Measurements from ENCODE around the gene PPARGC1A. TPM values are rescaled to one million over a fixed set of nuclear protein-coding genes. Genes with fewer than 3 reads are reported as not detected.

PPARGC1A gene
- polyA plus RNA-seq, 2 of the 4 experiments (the other 2 are of a cell fraction), result 0.04 TPM

DNA sequence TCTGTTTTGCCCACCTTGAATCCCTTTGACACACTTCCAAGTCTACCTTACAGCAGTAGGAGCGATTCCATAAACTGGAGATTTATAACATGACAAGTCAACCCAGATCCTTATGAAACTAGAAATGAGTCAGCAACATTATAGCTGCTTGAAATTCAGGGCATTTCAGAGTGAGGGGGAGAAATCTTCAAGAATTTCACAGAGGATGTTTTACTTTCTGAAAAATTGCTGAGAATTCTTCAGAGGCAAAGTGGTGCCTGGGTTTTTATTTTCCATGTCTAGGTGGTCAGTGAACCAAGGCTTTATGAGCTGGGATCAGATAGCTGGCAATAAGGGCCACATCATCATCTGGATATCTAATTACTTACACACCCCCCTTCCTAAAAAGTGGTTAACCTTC lies 119.8 kb downstream of the PPARGC1A start:
- WGBS (ENCODE audit: missing lambda C conversion rate), result 5% methylated on average over 1 of the region's 1 CpG
- POLR2A ChIA-PET, result no interaction called here
- CTCF ChIA-PET, result no interaction called here

DNA sequence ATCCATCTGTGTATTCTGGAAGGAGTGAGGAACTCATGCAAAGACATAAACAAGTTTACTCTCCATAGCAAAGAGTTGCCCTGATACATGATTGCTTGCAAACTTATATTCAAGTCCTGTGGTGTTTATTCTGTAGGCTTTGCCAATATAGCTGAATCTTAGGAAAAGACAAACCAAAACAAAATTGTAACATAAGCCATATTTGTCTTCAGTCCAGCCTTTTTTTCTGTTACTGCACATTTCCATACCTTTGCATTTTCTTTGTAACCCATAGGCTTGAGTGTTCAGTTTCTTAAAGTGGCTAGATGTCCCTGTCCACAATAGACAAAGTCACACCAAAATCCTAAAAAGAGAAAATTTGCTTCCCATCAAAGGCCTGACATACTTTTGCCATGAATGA lies 120.4 kb downstream of the PPARGC1A start:
- CTCF ChIA-PET, result no interaction called here
- ATAC-seq (no peak), FAIRE-seq (no peak), DNase-seq (ENCODE audit: low read depth in 1 of 2, low spot score in 1 of 2) (no peak)
- no peak overlapping the region for H3K4me2 ChIP-seq
- no peak overlapping the region for H3K27ac ChIP-seq
- no peak overlapping the region for H3K4me3 ChIP-seq
- H3K4me1 ChIP-seq, result no peaks in the 10 kb centered on the region
- no peaks in the 10 kb centered on the region for H3K9me3 ChIP-seq
- POLR2A ChIA-PET, result no interaction called here
- TF ChIP-seq RFX5 (IDR thresholded peaks at IDR 0.05) (no peak), RARB (CRISPR knock-in tag; IDR thresholded peaks at IDR 0.05) (no peak), JUN (IDR thresholded peaks at IDR 0.05) (no peak), TFCP2L1 (CRISPR knock-in tag; IDR thresholded peaks at IDR 0.05) (no peak), ZNF302 (CRISPR knock-in tag; IDR thresholded peaks at IDR 0.05) (no peak)
- TF ChIP-seq, protein P1, sequence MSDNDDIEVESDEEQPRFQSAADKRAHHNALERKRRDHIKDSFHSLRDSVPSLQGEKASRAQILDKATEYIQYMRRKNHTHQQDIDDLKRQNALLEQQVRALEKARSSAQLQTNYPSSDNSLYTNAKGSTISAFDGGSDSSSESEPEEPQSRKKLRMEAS (IDR thresholded peaks at IDR 0.05), result no peak
- TF ChIP-seq, protein P2, sequence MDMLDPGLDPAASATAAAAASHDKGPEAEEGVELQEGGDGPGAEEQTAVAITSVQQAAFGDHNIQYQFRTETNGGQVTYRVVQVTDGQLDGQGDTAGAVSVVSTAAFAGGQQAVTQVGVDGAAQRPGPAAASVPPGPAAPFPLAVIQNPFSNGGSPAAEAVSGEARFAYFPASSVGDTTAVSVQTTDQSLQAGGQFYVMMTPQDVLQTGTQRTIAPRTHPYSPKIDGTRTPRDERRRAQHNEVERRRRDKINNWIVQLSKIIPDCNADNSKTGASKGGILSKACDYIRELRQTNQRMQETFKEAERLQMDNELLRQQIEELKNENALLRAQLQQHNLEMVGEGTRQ (IDR thresholded peaks at IDR 0.05), result no peak
- TF ChIP-seq, protein P3, sequence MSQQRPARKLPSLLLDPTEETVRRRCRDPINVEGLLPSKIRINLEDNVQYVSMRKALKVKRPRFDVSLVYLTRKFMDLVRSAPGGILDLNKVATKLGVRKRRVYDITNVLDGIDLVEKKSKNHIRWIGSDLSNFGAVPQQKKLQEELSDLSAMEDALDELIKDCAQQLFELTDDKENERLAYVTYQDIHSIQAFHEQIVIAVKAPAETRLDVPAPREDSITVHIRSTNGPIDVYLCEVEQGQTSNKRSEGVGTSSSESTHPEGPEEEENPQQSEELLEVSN (IDR thresholded peaks at IDR 0.05; ENCODE audit: borderline replicate concordance, low read depth), result no peak
- TF ChIP-seq, protein P4, sequence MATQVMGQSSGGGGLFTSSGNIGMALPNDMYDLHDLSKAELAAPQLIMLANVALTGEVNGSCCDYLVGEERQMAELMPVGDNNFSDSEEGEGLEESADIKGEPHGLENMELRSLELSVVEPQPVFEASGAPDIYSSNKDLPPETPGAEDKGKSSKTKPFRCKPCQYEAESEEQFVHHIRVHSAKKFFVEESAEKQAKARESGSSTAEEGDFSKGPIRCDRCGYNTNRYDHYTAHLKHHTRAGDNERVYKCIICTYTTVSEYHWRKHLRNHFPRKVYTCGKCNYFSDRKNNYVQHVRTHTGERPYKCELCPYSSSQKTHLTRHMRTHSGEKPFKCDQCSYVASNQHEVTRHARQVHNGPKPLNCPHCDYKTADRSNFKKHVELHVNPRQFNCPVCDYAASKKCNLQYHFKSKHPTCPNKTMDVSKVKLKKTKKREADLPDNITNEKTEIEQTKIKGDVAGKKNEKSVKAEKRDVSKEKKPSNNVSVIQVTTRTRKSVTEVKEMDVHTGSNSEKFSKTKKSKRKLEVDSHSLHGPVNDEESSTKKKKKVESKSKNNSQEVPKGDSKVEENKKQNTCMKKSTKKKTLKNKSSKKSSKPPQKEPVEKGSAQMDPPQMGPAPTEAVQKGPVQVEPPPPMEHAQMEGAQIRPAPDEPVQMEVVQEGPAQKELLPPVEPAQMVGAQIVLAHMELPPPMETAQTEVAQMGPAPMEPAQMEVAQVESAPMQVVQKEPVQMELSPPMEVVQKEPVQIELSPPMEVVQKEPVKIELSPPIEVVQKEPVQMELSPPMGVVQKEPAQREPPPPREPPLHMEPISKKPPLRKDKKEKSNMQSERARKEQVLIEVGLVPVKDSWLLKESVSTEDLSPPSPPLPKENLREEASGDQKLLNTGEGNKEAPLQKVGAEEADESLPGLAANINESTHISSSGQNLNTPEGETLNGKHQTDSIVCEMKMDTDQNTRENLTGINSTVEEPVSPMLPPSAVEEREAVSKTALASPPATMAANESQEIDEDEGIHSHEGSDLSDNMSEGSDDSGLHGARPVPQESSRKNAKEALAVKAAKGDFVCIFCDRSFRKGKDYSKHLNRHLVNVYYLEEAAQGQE (IDR thresholded peaks at IDR 0.05), result no peak
- TF ChIP-seq, protein P5, sequence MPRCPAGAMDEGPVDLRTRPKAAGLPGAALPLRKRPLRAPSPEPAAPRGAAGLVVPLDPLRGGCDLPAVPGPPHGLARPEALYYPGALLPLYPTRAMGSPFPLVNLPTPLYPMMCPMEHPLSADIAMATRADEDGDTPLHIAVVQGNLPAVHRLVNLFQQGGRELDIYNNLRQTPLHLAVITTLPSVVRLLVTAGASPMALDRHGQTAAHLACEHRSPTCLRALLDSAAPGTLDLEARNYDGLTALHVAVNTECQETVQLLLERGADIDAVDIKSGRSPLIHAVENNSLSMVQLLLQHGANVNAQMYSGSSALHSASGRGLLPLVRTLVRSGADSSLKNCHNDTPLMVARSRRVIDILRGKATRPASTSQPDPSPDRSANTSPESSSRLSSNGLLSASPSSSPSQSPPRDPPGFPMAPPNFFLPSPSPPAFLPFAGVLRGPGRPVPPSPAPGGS (IDR thresholded peaks at IDR 0.05), result no peak

More for the DNA sequence above, 119.8 kb downstream of the PPARGC1A start:
- ATAC-seq (no peak), DNase-seq (ENCODE audit: low read depth in 1 of 2, low spot score in 1 of 2) (no peak), FAIRE-seq (no peak)
- TF ChIP-seq CHD4 (IDR thresholded peaks at IDR 0.05; ENCODE audit: borderline replicate concordance), result no peak
- TF ChIP-seq, protein P6, sequence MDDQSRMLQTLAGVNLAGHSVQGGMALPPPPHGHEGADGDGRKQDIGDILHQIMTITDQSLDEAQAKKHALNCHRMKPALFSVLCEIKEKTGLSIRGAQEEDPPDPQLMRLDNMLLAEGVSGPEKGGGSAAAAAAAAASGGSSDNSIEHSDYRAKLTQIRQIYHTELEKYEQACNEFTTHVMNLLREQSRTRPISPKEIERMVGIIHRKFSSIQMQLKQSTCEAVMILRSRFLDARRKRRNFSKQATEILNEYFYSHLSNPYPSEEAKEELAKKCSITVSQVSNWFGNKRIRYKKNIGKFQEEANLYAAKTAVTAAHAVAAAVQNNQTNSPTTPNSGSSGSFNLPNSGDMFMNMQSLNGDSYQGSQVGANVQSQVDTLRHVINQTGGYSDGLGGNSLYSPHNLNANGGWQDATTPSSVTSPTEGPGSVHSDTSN (IDR thresholded peaks at IDR 0.05), result no peak
- no peak for TF ChIP-seq ZSCAN20 (CRISPR knock-in tag; IDR thresholded peaks at IDR 0.05)
- TF ChIP-seq, protein P2 (IDR thresholded peaks at IDR 0.05), result no peak
- TF ChIP-seq, protein P7, sequence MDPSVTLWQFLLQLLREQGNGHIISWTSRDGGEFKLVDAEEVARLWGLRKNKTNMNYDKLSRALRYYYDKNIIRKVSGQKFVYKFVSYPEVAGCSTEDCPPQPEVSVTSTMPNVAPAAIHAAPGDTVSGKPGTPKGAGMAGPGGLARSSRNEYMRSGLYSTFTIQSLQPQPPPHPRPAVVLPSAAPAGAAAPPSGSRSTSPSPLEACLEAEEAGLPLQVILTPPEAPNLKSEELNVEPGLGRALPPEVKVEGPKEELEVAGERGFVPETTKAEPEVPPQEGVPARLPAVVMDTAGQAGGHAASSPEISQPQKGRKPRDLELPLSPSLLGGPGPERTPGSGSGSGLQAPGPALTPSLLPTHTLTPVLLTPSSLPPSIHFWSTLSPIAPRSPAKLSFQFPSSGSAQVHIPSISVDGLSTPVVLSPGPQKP (IDR thresholded peaks at IDR 0.05; ENCODE audit: low read depth, low read length), result no peak
- TF ChIP-seq, protein P4 (IDR thresholded peaks at IDR 0.05), result no peak
- TF ChIP-seq NPAS2 (CRISPR knock-in tag; IDR thresholded peaks at IDR 0.05; ENCODE audit: borderline replicate concordance), result no peak
- TF ChIP-seq, protein P5 (IDR thresholded peaks at IDR 0.05), result no peak
- no peak for TF ChIP-seq RCOR1 (IDR thresholded peaks at IDR 0.05; ENCODE audit: low read depth, low read length)
- TF ChIP-seq KDM5A (IDR thresholded peaks at IDR 0.05), result no peak
- no peak for TF ChIP-seq CBX2 (IDR thresholded peaks at IDR 0.05; ENCODE audit: borderline replicate concordance, low read depth)
- TF ChIP-seq POLR2A (IDR thresholded peaks at IDR 0.05; ENCODE audit: low read length), result no peak
- Histone ChIP-seq H3K4me1 (no peaks in the 10 kb centered on the region), H3K27ac (no peak overlapping the region), H3K4me2 (no peak overlapping the region), H3K4me3 (no peak overlapping the region), H3K9me3 (no peaks in the 10 kb centered on the region)
